ENCODE measurements around the gene TBX10. TPM values are rescaled to one million over a fixed set of nuclear protein-coding genes. Genes with fewer than 3 reads are reported as not detected.

TBX10 gene
- total and polyA plus RNA-seq, 2 donors (not counting 3 experiments of a cell fraction or from before 2014, with no cell fraction given), result not detected

GRCh38 chr11:67627441-67627811, 12.1 kb downstream of the TBX10 start:
- FAIRE-seq (no peak), DNase-seq (ENCODE audit: low read depth, low spot score) (no peak)
- no TSS peak for BruUV-seq (replicated peaks)
- Histone ChIP-seq H3K4me2 (ENCODE audit: insufficient read depth, low read length) (no peak overlapping the region), H3K79me2 (ENCODE audit: control insufficient read depth, insufficient read depth, low read length) (no peaks in the 10 kb centered on the region), H3K27me3 (ENCODE audit: control insufficient read depth in 2 of 2, insufficient read depth in 2 of 2, low read length in 2 of 2) (no peaks in the 10 kb centered on the region), H4K20me1 (replicated peaks; ENCODE audit: control insufficient read depth, extremely low read depth, insufficient read depth, low read length) (no peaks in the 10 kb centered on the region), H2AFZ (ENCODE audit: low read depth, low read length) (no peak overlapping the region), H3K36me3 (ENCODE audit: control insufficient read depth in 2 of 2, extremely low read depth in 1 of 2, insufficient read depth in 2 of 2, low read length in 2 of 2) (no peaks in the 10 kb centered on the region), H3K27ac (ENCODE audit: insufficient read depth, low read depth, low read length) (no peak overlapping the region), H3K9me1 (replicated peaks; ENCODE audit: control insufficient read depth, extremely low read depth, insufficient read depth, low read length) (no peaks in the 10 kb centered on the region), H3K4me3 (replicated peaks in 1 of 3; ENCODE audit: insufficient read depth in 1 of 3, low read depth in 1 of 3, low read length in 3 of 3) (no peak overlapping the region), H3K9me3 (replicated peaks; ENCODE audit: control insufficient read depth, insufficient read depth, low read length) (no peaks in the 10 kb centered on the region), H3K4me1 (ENCODE audit: control insufficient read depth, extremely low read depth, insufficient read depth, low read length) (peaks cover 4% of the 10 kb centered on the region), H3K9ac (replicated peaks; ENCODE audit: extremely low read depth, insufficient read depth, low read length) (no peak overlapping the region)
- dilution Hi-C loops (cut with MboI; ENCODE audit: extremely low pct_ligation_motif_present, low sequenced_read_pairs) (no loop called here), intact Hi-C loops (cut with micrococcal nuclease) (loop anchor here (10.0 kb wide), 1 partner anchor 783 kb away; the partner anchor contains the start of gene RCE1)
- TF ChIP-seq GATA2 (IDR thresholded peaks at IDR 0.05; ENCODE audit: insufficient read depth, insufficient read length, low read depth, low read length), result no peak
- no peak for TF ChIP-seq JUN (IDR thresholded peaks at IDR 0.05; ENCODE audit: borderline replicate concordance, insufficient read depth, insufficient read length, low read depth)
- no peak for TF ChIP-seq FOS (IDR thresholded peaks at IDR 0.05; ENCODE audit: borderline replicate concordance, insufficient read depth, low read length)
- no peak for TF ChIP-seq MAX (IDR thresholded peaks at IDR 0.05; ENCODE audit: insufficient read depth, insufficient read length)
- TF ChIP-seq POLR2AphosphoS5 (IDR thresholded peaks at IDR 0.05; ENCODE audit: insufficient read depth, low read depth, low read length), result no peak
- TF ChIP-seq MYC (IDR thresholded peaks at IDR 0.05; ENCODE audit: low read depth, low read length), result no peak
- TF ChIP-seq, protein P1, sequence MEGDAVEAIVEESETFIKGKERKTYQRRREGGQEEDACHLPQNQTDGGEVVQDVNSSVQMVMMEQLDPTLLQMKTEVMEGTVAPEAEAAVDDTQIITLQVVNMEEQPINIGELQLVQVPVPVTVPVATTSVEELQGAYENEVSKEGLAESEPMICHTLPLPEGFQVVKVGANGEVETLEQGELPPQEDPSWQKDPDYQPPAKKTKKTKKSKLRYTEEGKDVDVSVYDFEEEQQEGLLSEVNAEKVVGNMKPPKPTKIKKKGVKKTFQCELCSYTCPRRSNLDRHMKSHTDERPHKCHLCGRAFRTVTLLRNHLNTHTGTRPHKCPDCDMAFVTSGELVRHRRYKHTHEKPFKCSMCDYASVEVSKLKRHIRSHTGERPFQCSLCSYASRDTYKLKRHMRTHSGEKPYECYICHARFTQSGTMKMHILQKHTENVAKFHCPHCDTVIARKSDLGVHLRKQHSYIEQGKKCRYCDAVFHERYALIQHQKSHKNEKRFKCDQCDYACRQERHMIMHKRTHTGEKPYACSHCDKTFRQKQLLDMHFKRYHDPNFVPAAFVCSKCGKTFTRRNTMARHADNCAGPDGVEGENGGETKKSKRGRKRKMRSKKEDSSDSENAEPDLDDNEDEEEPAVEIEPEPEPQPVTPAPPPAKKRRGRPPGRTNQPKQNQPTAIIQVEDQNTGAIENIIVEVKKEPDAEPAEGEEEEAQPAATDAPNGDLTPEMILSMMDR (IDR thresholded peaks at IDR 0.05; ENCODE audit: extremely low read depth in 1 of 2, insufficient read depth in 1 of 2, low read depth in 1 of 2, low read length in 2 of 2), result no peak
- no peak for TF ChIP-seq EZH2 (IDR thresholded peaks at IDR 0.05; ENCODE audit: borderline replicate concordance, low read depth, low read length, severe bottlenecking)
- TF ChIP-seq POLR2A (IDR thresholded peaks at IDR 0.05; ENCODE audit: low read depth, low read length), result no peak
- CTCF ChIA-PET, result interaction anchor here (0.8 to 6.6 kb wide), 3 partner anchors 12 to 64 kb away, joined by 4 to 98 read pairs (median 92); no protein-coding TSS in a partner anchor
- POLR2A ChIA-PET, result no interaction called here
